Stimulated activated CD4-positive, alpha-beta T cell treated with anti-CD3 and anti-CD28 coated beads, Interleukin-1b, Interleukin-23, amount 100 ng/mL, for 4 hours (primary cell): ENCODE results near the gene PPP1R18.
"Not testable (repeated sequence)": the region's sequence is repeated elsewhere in the genome, so short reads cannot be mapped to it uniquely, and the experiment has no call there.

Experiments used
- DNase-seq, 2 donors: peaks; one replicate each; pipeline ENCODE4 v3.0.0-alpha.2; 2020; ENCODE audit warnings: low read depth in 2 of 2

Gene PPP1R18

GRCh38 chr6:30719791-30720737 lies 33.6 kb upstream of the PPP1R18 start, which contains the start of gene TUBB:
Gene TUBB, plus strand, starts transcription at chr6:30720352. Its CDS starts 155 bp downstream, at chr6:30720507.
- peak; percentile 90 to 91 for DNase-seq

GRCh38 chr6:30719356-30719755 lies 32.9 kb upstream of the PPP1R18 start:
- no peak for DNase-seq

GRCh38 chr6:30717845-30718720 lies 31.6 kb upstream of the PPP1R18 start:
- not testable (repeated sequence) for DNase-seq

- DNase-seq, result peak; percentile 94 to 97
Observed at GRCh38 chr6:30717129-30717844, 30.8 kb upstream of the PPP1R18 start, which contains the start of gene MDC1. Gene MDC1, minus strand, starts transcription at chr6:30717281. Its CDS starts 2,106 bp downstream, at chr6:30715175.

- no peak for DNase-seq
Observed at GRCh38 chr6:30716879-30717128, 30.4 kb upstream of the PPP1R18 start.

- DNase-seq, result no peak
Observed at GRCh38 chr6:30714263-30714662, 27.8 kb upstream of the PPP1R18 start.

- no peak for DNase-seq
Observed at GRCh38 chr6:30712441-30712945, 26.0 kb upstream of the PPP1R18 start.

- no peak for DNase-seq
Observed at GRCh38 chr6:30711758-30712380, 25.4 kb upstream of the PPP1R18 start.

- no peak for DNase-seq
Observed at GRCh38 chr6:30709101-30709868, 22.8 kb upstream of the PPP1R18 start.

GRCh38 chr6:30707281-30707850 lies 20.9 kb upstream of the PPP1R18 start:
- DNase-seq, result no peak

- DNase-seq, result no peak
Observed at GRCh38 chr6:30705620-30706019, 19.2 kb upstream of the PPP1R18 start.

- DNase-seq, result no peak
Observed at GRCh38 chr6:30703821-30704220, 17.4 kb upstream of the PPP1R18 start.

GRCh38 chr6:30703011-30703410 lies 16.6 kb upstream of the PPP1R18 start:
- no peak for DNase-seq

GRCh38 chr6:30700340-30700739 lies 13.9 kb upstream of the PPP1R18 start:
- no peak for DNase-seq

GRCh38 chr6:30696432-30696831 lies 10.0 kb upstream of the PPP1R18 start:
- no peak for DNase-seq

- DNase-seq, result no peak
Observed at GRCh38 chr6:30691208-30691847, 4.9 kb upstream of the PPP1R18 start.

GRCh38 chr6:30690403-30691207 lies 4.2 kb upstream of the PPP1R18 start, which contains the start of gene NRM:
Gene NRM, minus strand, starts transcription at chr6:30690984. Its CDS starts 10 bp downstream, at chr6:30690974.
- peak; percentile 68 to 84 for DNase-seq

GRCh38 chr6:30689985-30690384 lies 3.5 kb upstream of the PPP1R18 start:
- no peak for DNase-seq
